T-helper 2 cell (primary cell): ENCODE measurements around the gene SLC39A2.
"Not testable (repeated sequence)": the region's sequence is repeated elsewhere in the genome, so short reads cannot be mapped to it uniquely, and the experiment has no call there.

Experiments used
- DNase-seq, 5 experiments: peaks; one replicate each; pipeline versions ENCODE4 v3.0.0 to v3.0.0-alpha.2; 2012 to 2022

SLC39A2 gene

GRCh38 chr14:21026274-21026987 is 27.3 kb downstream of the SLC39A2 start:
- DNase-seq = no peak

DNA sequence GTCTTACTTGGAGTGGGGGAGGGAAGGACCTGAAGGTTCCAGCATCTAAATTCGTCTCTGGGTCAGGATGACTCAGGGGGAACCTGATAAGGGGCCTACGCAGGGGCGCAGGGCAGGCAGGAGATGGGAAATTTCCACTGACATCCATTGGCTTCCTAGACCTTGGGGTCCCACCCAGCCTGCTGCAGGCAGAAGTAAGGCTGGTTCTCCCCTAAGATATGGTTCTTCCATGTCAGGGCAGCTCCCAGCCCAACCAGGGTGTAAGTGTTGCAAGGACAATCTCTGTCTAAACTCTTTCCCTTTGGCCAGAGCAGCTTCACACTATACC is 27.9 kb downstream of the SLC39A2 start:
- DNase-seq = no peak

GRCh38 chr14:21029917-21030316 is 30.8 kb downstream of the SLC39A2 start, which contains the start of gene TPPP2:
Gene TPPP2 (plus strand): TSS chr14:21030217. CDS start chr14:21030582, 365 bp downstream.
- no peak for DNase-seq

DNA sequence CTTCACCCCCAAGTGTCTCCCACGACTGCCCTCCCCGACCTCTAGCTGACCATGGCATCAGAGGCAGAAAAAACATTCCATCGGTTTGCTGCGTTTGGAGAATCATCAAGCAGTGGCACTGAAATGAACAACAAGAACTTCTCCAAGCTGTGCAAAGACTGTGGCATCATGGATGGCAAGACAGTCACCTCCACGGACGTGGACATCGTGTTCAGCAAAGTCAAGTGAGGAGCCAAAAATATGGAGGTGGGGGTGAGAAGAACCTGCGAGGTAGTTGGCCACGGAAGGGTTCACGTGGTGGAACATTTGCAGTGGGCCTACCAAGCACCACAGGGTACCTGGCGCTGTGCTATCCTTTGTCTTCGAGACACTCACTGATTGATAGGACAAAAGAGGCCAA is 31.4 kb downstream of the SLC39A2 start:
- no peak for DNase-seq

DNA sequence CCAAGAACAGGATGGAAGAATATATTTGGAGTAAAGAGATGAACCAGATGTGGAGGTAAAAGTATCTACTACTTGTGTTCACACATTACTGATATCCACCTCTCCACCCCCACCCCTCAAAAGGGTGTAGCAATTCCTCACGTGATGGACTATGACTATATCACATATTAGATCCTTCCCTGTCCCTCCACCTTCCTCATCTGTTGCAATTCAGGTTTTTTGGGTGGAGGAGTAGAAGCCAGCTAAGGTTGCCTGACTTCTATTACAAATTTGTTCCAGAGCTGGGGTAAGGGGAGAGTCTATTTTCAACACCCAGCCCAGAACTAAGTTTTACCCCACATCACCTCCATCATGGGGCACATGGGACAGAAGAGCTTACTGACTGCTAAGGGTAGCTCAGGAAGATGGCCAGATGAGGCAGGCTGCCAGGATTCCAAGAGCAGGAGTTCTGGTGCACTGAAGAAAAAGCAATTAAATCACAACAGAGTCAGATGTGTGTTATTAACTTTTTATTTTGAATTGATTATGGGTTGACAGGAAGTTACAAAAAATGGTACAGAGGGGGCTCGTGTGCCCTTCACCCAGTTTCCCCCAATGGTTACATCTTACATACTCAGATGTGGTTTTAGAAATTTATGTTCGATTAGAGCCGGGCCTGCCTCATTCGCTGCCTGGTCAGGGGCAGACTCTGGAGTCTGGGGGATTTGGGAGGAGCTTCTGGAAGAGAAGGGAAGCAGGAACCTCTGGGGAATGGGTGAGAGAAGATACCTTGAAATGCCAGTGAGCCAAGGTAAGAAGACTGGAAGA is 33.4 kb downstream of the SLC39A2 start:
- no peak for DNase-seq

- no peak for DNase-seq
These were observed 34.1 kb downstream of the SLC39A2 start for GRCh38 chr14:21033133-21033698.

GRCh38 chr14:21034707-21035106 is 35.6 kb downstream of the SLC39A2 start, which contains the start of gene RNASE13:
Gene RNASE13 (minus strand): TSS chr14:21034807. CDS start chr14:21034288, 519 bp downstream.
- DNase-seq = no peak

- no peak for DNase-seq
These were observed 37.7 kb downstream of the SLC39A2 start for GRCh38 chr14:21036751-21037150.

GRCh38 chr14:21037156-21037555 is 38.1 kb downstream of the SLC39A2 start:
- no peak for DNase-seq

- no peak for DNase-seq
These were observed 39.6 kb downstream of the SLC39A2 start for GRCh38 chr14:21038441-21039422.

GRCh38 chr14:21039585-21040369 is 40.7 kb downstream of the SLC39A2 start:
- DNase-seq = peak in 2 of 5 experiments; percentile 10 to 48

DNA sequence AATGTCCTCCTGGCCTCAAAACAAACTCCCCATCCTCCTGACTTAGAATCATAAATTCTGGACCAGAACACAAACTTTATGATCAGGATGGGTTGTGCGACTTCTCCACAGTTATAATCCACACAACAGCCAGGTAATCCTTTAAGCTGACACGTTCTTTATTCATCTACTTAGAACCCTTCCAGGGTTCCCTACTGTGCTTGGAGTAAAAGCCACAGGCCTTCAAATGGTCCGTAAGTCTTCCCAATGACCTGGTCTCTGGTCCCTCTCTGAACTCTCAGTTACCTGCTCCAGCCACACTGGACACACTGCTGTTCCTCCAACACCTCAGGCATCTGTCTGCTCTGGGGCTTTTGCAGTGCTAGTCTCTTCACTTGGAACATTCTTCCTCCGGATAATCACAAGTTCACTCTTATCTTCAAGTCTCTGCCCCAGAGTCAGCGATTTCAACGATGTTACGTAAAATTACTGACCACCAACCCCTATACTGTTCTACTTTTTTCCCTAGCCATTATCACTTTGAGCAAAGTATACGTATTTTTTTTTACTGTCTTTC is 41.4 kb downstream of the SLC39A2 start:
- DNase-seq = no peak

DNA sequence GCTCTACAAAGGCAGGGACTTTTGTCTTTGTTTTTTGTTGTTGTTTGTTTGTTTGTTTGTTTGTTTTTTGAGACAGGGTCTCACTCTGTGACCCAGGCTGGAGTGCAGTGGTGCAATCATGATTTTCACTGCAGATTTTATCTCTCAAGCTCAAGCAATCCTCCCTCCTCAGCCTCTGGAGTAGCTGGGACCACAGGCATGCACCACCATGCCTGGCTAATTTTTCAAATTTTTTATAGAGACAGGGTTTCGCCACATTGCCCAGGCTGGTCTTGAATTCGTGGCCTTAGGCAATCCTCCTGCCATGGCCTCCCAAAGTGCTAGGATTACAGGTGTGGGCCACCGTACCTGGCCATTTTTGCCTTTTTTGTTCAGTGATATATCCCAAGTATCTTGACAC is 41.8 kb downstream of the SLC39A2 start:
- DNase-seq = not testable (repeated sequence)

DNA sequence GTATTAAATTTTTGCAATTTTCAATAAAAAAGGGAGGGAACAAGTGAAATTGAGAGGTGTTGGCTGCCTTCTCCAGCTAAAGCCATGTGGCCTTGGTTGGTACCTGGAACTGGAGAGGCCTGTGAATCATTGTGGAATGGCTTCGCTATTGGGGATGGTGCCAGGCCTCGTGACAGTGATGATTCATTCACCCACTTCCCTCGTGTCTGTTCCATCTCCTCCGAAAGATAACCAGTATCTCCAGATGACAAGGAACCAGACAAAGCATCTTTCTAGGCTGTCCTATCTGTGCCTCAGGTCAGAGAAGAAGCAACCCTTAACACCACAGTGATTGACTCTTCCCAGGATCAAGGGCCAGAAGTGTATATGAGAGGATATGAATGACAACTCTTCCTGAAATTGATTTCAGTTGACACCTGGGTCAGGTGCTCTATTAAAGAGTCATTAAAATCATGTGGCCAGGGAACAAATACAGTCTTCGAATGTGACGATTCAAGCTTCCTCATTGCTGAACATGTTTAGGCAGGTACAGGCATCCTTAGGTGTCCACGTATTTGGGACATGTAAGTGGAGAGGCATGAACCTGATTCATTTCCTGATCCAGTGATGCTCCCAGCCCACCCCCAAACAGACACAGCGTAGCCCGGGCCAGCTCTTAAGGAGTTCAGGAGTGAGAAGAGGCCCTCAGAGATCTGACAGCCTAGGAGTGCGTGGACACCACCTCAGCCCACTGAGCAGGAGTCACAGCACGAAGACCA is 42.8 kb downstream of the SLC39A2 start, which contains the start of gene RNASE7:
TSS of gene RNASE7 (plus strand) at position 687 of the 758 bp plus-strand sequence. CDS start 631 bp downstream, outside the sequence.
- DNase-seq = no peak

GRCh38 chr14:21042918-21043317 is 43.8 kb downstream of the SLC39A2 start:
- DNase-seq = no peak

DNA sequence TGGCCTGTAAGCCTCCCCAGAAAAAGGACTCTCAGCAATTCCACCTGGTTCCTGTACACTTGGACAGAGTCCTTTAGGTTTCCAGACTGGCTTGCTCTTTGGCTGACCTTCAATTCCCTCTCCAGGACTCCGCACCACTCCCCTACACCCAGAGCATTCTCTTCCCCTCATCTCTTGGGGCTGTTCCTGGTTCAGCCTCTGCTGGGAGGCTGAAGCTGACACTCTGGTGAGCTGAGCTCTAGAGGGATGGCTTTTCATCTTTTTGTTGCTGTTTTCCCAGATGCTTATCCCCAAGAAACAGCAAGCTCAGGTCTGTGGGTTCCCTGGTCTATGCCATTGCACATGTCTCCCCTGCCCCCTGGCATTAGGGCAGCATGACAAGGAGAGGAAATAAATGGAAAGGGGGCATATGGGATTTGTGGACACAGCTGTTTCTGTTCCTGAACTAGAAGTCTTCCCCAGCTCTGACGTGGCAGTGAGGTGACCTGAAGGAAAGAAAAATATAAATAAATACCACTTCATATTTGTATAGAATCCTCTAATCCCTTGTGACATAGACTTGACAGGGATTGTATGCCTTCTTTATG is 44.4 kb downstream of the SLC39A2 start:
- no peak for DNase-seq

DNA sequence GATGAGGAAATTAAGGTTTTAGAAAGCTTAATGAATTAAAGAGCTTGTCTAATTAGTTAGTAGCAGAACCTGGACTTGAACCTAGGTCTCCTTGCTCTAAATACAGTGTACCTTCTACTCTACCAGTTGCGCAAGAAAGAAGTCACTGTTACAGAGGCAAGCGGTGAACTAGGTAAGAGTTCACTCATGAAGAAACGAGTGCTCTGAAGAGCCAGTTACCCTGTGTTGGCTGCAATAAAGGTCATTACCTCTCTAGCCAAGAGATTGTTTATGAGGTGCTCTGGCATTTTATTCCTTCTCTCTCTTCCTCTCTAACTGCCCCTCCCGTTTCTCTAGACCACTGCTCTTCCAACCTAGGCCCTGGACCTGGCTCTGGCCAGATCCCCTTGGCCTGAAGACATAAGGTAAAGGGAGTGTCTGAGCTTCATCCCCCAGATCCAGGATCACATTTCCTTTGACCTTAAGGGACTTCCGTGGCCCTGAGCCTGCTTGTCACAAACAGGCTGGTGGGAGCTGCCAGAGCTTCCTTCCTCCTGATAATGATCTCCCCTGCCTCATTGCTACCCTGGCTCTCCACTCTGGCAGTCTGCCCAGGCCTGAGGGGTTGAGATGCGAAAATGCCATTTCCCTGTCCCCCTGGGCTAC is 45.0 kb downstream of the SLC39A2 start:
- peak in 2 of 5 experiments; percentile 9 to 26 for DNase-seq

DNA sequence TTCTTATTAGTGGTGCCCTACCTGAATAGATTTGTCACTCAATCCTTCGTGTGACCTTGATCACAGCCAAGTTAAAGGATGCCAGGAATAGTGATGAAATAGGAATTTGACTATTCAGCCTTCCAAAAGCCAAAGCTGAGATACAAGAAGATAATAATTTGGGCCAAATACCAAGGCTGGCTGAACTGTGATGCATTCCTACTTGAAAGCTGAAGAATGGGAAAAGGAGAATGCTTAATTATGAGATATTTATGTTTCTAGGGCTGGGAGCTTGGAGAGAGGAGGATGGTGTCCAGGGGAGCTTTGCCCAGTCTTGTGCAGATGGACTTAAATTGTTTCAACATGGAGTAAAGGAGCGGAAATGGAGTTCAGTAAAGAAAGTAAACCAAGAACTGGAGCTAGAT is 48.3 kb downstream of the SLC39A2 start:
- DNase-seq = no peak

DNA sequence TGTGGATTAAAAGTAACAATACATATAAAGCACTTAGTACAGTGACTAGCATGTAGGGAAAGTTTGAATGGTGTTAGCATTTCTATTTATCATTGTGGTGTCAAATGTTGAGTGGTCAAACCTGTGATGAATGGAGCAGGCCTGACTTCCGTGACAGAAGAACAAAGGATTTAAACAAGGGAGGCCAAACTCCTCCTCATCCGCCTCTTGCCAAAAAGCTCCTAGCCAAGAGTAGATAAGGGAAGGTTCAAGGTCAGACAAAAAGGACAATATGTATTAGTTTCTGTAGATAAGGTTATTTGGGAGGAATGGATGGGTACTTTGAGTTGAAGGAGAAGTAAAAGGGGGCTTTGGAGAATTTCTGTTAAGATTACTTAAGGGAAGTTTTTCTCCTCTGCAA is 49.5 kb downstream of the SLC39A2 start:
- no peak for DNase-seq
